Bone marrow (tissue), 2 donors: ENCODE measurements around the gene IZUMO1.
A peak's percentile ranks its signal among the peaks of the same experiment; 100 is the strongest.
"Not testable (repeated sequence)": the region's sequence is repeated elsewhere in the genome, so short reads cannot be mapped to it uniquely, and the experiment has no call there.

Source experiments
- DNase-seq, 2 donors: peaks; one replicate each; lab custom pipeline; 2025; lab: John Stamatoyannopoulos, UW

Gene IZUMO1

DNA sequence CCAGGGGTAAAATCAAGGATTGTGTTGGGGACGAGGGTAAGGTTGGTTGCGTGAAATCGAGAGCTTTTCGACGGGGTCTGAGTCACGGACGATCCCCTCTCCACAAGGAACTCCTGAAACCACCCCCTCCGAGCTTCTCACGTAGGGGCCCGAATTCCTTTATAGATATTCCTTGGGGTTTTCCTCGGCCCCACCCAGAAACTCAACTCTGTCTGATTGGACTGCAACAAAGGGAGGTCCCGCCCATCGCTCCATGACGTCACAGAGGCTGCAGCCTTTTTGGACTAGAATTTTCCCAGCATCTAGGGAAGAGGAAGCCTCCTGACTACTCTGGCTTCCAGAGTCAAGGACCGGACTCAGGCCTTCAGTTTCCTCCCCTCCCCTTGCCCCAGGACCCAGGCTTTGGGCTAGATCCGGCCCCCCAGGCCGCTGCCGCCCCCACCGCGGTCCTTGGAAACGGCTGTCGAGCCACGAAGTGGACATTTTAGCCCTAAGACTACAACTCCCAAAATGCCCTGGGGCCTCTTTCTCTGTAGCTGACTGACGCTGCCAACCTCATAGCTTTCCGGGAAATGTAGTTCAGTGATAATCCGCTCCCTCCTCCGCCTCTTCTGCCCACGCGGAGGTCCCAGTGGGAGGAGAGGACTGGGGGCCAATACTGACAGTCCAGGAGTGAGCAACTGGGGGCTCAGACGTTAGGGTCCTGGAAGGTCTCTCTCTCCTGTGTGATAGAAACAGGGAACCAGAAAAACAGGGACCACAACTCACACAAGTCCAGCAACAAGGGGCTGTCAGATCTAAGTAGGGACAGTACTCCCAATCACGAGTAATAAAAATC, at the start of gene IZUMO1:
Gene IZUMO1 (minus strand): TSS at position 172 of the 838 bp plus-strand sequence. CDS start 1,050 bp downstream, outside the sequence.
- DNase-seq = peak in 1 of 2 donors; percentile 34

DNA sequence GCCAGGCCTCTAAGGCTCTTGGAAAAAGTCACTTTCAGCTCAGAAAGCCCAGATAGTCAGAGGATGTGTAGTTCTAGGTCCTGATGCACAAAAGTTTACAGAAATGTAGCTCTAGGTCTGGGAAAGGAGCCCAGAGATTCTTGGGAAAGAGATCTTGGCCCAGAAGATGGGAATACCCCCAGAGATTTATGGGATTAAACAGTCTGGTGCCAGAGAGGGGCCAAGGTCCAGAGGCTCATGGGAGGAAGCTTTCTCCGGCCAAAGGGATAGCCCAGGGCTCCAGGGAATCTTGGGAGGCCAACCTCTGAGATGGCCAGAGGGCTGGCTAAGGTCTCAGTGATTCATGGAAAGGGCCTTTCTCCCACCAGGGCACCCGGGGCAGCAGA, 49.0 kb upstream of the IZUMO1 start:
- DNase-seq = no peak

DNA sequence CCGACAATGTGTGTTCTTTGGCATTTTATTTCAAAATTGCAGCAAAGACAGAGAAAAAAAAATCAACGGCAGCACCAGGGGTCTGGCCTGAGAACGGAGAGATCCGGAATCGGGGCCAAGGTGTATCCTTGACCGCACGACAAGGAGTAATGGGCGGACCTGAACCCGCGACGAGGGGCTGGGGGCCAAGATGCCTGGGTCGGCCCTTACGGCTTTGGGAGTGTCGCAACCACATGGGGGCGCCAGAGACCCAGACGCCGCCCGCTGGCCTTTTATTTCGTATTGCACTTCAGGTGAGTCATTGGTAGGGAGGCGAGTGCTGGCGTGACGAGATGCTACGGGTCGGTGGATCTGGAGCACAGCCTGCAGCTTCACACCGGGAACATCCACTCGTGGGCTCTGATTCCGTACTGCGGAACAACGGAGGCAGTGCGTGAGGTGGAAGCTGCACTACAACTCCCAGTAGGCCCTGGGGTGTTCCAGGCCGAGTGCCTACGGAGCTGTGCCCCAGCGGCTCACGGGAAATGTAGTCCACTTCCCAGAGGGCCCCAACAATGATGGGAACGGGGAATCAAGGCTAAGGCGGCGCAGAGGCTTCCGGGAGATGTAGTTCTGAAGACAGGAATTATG, 48.5 kb upstream of the IZUMO1 start:
- peak; percentile 73 to 84 for DNase-seq

DNA sequence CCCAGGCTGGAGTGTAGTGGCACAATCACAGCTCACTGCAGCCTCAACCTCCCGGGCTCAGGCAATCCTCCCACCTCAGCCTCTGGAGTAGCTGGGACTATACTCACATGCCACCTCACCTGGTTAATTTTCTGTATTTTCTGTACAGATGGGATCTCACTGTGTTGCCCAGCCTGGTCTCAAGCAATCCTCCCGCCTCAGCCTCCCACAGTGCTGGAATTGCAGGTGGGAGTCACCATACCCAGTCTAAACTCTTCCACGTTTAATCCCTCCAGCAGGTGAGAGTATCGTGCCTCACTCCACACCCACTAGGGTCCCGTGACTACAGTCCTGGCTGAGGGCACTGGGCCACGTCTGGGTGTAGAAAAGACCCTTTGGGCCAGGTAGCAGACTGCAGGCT, 47.6 kb upstream of the IZUMO1 start:
- DNase-seq = no peak

DNA sequence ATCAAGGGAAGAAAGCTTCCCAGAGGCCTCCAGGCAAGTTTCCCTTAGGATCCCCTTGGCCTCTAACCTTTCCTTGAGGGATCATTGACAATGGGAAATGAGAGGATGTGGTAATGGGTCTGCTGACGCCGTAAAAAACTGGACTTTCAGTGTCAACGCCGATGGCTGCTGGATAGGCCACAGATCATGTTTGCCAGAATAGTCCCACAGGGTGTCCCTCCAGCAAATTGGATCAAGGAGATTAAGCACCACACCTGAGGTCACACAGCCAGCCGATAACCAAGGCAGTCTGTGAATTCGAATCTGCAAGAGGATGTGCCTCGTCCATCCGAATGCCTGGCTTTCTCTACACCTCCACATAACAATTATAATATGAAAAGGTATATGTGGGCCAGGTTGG, 46.6 kb upstream of the IZUMO1 start:
- DNase-seq = no peak

DNA sequence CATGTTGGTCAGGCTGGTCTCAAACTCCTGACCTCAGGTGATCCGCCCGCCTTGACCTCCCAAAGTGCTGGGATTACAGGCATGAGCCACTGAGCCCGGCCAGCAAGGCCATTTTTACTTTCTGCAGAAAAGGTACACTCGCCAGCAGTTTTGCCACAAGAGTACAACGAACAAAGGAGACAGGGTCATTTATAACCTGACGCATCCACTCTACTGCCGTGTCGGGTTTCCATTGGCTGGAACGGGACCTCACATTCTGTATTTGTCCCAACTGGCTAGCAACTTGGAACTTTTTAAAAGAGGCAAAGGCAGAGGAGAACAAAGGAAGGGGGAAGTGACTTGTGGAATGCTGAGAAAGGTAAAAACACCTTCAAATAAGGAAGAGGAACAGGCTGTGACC, 40.6 kb upstream of the IZUMO1 start:
- DNase-seq = not testable (repeated sequence)

DNA sequence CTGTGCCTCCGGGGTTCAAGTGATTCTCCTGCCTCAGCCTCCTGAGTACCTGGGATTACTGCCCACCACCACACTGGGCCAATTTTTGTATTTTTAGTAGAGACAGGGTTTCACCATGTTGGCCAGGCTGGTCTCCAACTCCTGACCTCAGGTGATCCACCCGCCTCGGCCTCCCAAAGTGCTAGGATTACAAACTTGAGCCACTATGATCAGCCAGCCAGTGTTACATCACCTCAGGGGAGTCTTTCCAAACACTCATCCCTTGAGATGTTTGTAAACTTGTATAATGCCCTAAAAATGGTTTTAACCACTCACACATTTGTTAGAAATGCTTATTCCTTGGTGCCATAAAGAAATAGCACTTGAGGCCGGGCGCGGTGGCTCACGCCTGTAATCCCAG, 39.7 kb upstream of the IZUMO1 start:
- not testable (repeated sequence) for DNase-seq

DNA sequence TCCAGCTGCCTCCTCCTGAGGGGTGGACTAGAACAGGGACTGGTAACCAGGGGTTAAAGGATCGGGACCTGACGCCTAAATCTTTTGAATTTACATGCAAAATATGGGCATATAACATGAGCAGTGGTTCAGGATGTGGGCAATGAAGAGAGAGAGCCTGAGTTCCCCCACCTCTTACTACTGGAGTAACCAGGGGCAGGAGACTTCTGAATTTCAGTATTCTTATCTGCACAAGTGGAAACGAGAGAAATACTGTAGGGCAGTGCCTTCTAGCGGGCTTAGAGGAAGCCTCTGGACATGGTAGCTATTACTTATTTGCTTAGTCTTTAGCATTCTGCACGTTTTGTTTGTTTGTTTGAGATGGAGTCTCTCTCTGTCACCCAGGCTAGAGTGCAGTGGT, 37.8 kb upstream of the IZUMO1 start:
- DNase-seq = no peak

DNA sequence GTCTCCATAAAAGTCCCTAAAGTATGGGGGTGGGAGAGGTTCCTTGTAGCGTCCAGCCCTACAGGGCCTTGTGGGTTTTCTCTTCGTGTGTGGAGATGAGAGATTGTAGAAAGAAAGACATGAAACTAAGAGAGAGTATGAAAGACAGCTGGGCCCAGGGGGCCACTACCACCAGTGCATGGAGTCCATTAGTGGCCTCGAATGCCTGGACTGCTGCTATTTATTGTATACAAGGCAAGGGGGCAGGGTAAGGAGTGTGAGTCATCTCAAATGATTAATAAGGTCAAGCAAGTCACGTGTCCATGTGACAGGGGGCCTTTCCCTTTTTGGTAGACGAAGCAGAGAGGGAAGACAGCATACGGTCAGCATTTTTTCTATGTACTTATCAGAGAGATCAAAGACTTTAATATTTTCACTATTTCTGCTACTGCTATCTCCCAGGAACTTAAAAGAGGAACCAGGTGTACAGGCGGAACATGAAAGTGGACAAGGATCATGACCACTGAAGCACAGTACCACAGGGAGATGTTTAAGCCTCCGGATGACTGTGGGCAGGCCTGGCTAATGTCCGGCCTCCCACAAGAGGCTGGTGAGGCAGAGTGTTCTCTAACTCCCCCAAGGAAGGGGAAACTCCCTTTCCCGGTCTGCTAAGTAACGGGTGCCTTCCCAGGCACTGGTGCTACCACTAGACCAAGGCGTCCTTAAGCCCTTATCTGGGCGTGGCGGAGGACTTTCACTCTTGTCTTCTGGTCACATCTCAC, 34.1 kb upstream of the IZUMO1 start:
- DNase-seq = no peak

DNA sequence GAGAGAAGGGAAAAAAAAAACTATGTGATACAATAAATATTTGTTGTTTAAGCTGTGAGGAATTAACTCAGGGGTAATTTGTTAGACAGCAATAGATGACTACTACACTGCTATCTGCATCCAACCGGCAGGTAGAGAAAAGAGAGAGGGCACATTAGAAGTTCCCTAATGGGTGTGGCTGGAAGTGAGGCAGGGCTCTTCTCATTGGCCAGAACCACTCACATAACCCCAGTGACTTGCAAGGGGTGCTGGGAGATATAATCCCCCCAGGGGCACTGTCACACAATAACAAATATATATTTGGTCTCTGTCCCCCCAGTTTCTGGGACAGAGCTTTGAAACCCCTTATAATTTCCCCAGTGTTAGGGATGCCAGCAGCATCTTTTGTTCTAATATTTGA, 32.9 kb upstream of the IZUMO1 start:
- DNase-seq = no peak

DNA sequence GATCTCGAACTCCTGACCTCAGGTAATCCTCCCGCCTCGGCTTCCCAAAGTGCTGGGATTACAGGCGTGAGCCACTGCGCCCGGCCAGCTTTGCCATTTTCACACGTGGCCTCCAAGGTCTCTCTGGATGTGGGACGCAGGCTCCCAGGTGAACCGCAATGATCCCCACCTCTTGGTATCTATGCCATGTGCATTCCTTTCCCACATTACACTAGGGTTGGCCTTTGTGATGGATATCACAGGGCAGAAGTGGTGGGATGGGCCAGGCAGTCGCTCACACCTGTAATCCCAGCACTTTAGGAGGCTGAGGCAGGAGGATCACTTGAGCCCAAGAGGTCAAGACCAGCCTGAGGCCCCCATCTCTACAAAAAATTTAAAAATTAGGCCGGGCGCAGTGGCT, 31.0 kb upstream of the IZUMO1 start:
- DNase-seq = no peak

DNA sequence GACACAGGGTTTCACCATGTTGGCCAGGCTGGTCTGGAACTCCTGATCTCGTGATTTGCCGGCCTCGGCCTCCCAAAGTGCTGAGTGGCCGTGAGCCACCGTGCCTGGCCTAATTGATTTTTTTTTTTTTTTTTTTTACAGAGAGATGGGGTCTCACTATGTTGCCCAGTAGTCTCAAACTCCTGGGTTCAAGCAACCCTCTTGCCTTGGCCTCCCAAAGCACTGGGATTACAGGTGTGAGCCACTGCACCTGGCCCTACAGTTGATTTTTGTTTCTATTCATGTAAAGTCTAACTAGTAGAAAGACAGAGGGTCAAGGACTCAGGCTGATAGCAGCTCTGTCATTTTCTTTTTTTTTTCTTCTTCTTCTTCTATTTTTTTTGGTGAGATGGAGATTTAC, 30.4 kb upstream of the IZUMO1 start:
- no peak for DNase-seq

DNA sequence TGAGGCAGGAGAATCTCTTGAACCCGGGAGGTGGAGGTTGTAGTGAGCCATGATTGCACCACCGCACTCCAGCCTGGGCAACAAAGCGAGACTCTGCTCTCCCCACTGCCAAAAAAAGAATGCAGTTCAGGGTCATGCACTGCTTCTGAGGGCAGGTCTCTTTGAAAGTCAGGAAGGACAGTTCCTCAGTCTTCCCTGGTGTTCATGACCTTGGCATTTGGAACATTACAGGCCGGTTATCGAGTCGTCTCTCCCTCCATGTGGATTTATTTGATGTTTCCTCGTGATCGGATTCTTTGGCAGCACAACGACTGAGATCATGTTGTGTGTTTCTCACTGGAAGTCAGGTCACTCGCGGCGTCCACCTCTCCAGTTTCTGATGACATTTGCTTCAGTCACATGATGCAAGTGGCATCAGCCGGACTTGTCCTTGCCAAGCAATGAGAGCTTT, 25.8 kb upstream of the IZUMO1 start:
- DNase-seq = no peak

DNA sequence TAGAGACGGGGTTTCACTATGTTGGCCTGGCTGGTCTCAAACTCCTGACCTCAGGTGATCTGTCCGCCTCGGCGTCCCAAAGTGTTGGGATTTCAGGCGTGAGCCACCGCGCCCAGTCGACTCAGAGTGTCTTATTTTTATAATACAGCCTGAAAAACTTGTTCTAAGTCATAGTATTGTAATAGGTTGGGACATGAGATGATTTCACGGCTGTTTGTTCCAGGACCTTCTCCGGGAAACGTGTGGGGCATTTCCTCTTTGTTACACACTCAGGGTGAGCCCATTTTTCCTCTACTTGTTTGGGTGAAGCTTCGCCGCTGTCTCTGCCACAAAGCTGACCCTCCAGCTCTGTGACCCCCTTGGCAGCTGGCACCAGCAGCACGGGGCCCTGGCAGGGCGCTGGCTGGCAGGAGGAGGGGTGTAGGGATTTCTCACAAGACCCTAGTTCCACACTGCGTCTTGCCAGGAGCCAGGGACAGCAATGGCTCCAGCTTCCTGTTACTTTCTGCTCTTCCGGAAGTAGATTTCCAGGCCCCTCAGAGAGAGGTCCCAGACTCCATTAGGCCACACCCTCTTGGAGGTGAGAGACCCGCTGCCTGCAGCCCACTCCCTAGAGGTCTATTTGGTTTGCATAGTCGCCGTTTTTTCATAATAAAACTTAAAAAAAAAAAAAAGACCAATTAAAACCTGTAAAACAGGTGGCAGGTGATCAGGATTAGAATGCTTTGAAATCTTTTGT, 24.2 kb upstream of the IZUMO1 start:
- DNase-seq = no peak

DNA sequence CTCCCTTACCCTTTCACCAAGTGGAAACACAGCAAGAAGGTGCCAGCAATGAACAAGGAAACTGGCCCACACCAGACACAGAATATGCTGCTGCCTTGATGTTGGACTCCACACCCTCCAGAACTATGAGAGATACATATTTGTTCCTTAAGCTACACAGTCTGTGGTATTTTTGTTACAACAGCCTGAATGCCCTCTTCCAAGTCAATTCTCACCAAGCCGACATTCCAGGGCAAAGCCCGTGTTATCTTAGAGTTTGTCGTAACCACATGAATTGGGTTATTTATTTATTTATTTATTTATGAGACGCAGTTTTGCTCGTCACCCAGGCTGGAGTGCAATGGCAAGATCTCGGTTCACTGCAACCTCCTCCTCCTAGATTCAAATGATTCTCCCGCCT, 23.6 kb upstream of the IZUMO1 start:
- DNase-seq = no peak

DNA sequence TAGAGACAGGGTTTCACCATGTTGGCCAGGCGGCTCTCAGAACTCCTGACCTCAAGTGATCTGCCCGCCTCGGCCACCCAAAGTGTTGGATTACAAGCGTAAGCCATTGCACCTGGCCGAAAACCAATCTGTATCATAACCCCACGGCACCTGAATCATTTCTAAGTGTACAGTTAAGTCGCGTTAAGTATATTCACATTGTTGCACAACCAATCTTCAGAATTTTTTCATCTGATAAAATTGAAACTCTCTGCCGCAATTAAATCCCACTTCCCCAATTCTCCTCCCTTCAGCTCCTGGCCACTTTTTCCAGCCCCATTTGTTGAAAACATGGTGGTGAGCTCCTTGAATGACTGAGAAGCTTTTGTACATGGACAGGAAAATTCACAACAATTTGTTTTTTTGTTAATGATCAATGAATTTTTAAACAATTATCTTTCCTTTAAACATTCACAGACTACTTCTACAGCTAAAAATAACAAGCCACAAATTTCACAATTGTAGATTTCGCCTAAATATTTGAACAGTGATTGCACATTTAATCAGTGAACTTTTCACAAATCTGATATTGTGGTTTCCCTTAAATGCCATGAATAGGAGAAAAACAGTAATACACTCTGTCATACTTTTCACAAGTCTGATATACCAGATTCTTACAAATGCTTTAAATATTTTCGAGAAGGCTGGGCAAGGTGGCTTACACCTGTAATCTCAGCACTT, 22.4 kb upstream of the IZUMO1 start:
- DNase-seq = no peak

DNA sequence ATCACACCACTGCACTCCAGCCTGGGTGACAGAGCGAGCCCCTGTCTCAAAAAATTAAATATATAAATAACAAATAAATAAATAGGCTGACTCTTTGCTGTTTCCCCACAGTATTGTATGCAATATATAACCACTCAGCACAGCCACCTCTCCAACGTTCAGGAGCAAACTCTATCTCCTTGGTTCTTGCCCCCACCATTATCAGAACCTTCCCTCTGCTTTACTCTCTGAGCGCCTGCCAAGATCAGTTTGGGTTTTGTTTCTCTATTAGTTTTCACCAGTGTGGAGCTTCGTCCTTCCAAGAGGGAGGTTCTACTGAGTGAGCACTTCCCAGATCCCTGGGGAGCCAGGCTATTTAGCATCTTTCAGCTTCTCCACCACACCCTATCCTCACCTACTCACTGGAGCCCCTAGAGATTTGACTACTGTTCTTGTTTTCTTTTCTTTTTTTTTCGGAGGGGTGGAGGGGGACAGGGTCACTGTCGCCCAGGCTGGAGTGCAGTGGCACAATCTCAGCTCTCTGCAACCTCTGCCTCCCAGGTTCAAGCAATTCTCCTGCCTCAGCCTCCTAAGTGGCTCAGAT, 21.6 kb upstream of the IZUMO1 start:
- DNase-seq = not testable (repeated sequence)

DNA sequence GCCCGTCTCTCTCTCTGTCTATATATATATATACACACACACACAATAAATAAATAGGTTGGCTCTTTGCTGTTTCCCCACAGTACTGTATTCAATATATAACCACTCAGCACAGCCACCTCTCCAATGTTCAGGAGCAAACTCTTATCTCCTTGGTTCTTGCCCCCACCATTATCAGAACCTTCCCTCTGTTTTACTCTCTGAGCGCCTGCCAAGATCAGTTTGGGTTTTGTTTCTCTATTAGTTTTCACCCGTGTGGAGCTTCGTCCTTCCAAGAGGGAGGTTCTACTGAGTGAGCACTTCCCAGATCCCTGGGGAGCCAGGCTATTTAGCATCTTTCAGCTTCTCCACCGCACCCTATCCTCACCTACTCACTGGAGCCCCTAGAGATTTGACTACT, 19.1 kb upstream of the IZUMO1 start:
- DNase-seq = not testable (repeated sequence)

DNA sequence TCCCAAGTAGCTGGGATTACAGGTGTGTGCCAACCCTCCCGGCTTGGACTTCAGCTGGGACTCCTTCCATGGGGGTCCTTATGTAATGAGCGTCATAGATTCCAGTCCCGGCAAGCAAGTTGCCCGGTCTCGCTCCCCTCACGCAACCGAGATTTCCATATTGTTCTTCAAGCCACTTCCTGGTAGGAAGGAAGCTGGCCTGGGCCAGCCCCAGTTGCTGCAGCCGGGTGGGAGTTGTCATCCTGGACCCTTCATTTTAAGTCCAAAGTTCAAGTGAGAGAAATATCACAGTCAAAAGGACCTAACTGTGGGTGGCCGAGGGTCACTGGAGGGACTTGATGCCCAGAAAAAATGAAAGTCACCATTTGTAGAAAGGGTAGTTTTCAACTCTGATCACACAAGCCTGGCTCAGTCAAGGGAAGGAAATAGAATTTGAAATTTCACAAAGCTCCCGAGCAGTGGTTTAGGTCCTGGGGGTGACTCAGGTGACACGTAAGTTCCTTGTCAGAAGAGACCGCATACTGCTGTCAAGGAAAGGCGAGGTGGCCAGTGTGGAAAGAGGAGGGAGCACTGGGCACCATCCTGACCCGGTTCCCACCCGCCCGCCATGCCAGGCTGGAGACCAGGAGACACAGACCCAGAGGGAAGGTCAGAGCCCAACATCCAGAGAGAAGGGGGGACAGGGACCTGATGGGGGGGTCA, 13.9 kb upstream of the IZUMO1 start:
- DNase-seq = no peak

DNA sequence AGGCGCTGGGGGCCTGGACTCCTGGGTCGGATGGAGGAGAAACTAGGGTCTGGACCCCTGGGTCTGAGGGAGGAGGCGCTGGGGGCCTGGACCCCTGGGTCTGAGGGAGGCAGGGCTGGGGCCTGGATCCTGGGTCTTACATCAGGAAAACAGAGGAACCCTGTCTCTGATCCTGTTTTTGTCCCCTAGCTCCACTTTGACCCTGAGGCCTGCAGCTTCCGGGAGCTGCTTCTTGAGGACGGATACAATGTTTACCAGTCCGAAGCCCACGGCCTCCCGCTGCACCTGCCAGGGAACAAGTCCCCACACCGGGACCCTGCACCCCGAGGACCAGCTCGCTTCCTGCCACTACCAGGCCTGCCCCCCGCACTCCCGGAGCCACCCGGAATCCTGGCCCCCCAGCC, 11.0 kb upstream of the IZUMO1 start:
- no peak for DNase-seq
